SK-N-SH treated with all-trans-retinoic acid at 6 μM for 48 hours (cell line): ENCODE measurements around the gene KCNN4.
A peak's percentile ranks its signal among the peaks of the same experiment; 100 is the strongest.

Experiments used
- ATAC-seq: fragments of 200-7000 bp; cut with Tn5 transposase; 3 replicates; pipeline ENCODE4 v1.9.1; 2020; ENCODE audit warnings: mild to moderate bottlenecking, moderate library complexity
- ARNTL ChIP-seq: fragments of 450-650 bp; formaldehyde crosslinking; IDR thresholded peaks from 2 replicates; pipeline ENCODE4 v1.5.0; 2020; ENCODE audit warnings: low read depth, mild to moderate bottlenecking, moderate library complexity, borderline replicate concordance
- BACH2 ChIP-seq: fragments of 250-450 bp; sonication (Bioruptor Pico); IDR thresholded peaks from 2 replicates; pipeline ENCODE4 v1.9.0; 2021; ENCODE audit warnings: mild to moderate bottlenecking, borderline replicate concordance
- CSDC2 ChIP-seq: fragments of 250-450 bp; sonication (Bioruptor Pico); IDR thresholded peaks from 2 replicates; pipeline ENCODE4 v1.5.0; 2020; ENCODE audit warnings: mild to moderate bottlenecking, moderate library complexity
- ESRRG ChIP-seq: fragments of 250-450 bp; sonication (Bioruptor Pico); IDR thresholded peaks from 2 replicates; pipeline ENCODE4 v1.6.1; 2021; ENCODE audit warnings: mild to moderate bottlenecking
- GLIS3 ChIP-seq: fragments of 250-450 bp; sonication (Bioruptor Pico); IDR thresholded peaks from 2 replicates; pipeline ENCODE4 v1.5.0; 2020; ENCODE audit warnings: mild to moderate bottlenecking, moderate library complexity
- ISL1 ChIP-seq: fragments of 250-450 bp; sonication (Bioruptor Pico); IDR thresholded peaks from 2 replicates; pipeline ENCODE4 v2.1.2; 2022; ENCODE audit warnings: mild to moderate bottlenecking, moderate library complexity
- OSR1 ChIP-seq: fragments of 250-450 bp; sonication (Bioruptor Pico); IDR thresholded peaks from 2 replicates; pipeline ENCODE4 v1.8.0; 2022; ENCODE audit warnings: moderate library complexity, mild to moderate bottlenecking, inconsistent platforms
- PPARA ChIP-seq: fragments of 250-450 bp; sonication (Bioruptor Pico); IDR thresholded peaks from 2 replicates; pipeline ENCODE4 v1.5.0; 2020; ENCODE audit warnings: mild to moderate bottlenecking, borderline replicate concordance
- RARB ChIP-seq: fragments of 250-450 bp; sonication (Bioruptor Pico); IDR thresholded peaks from 2 replicates; pipeline ENCODE4 v1.8.0; 2021; ENCODE audit warnings: mild to moderate bottlenecking, moderate library complexity
- TCF4 ChIP-seq: fragments of 250-450 bp; sonication (Bioruptor Pico); IDR thresholded peaks from 2 replicates; pipeline ENCODE4 v1.8.0; 2021; ENCODE audit warnings: mild to moderate bottlenecking, moderate library complexity, borderline replicate concordance
- TOX ChIP-seq: fragments of 250-450 bp; sonication (Bioruptor Pico); IDR thresholded peaks from 2 replicates; pipeline ENCODE4 v1.8.0; 2021; ENCODE audit warnings: mild to moderate bottlenecking, moderate library complexity, borderline replicate concordance
- ZC3H10 ChIP-seq: fragments of 250-450 bp; sonication (Bioruptor Pico); IDR thresholded peaks from 2 replicates; pipeline ENCODE4 v1.5.1; 2021; ENCODE audit warnings: mild to moderate bottlenecking, moderate library complexity
- ZFP3 ChIP-seq: fragments of 250-450 bp; sonication (Bioruptor Pico); IDR thresholded peaks from 2 replicates; pipeline ENCODE4 v1.5.0; 2020; ENCODE audit warnings: mild to moderate bottlenecking, moderate library complexity
- ZNF565 ChIP-seq: fragments of 450-650 bp; formaldehyde crosslinking; conservative IDR thresholded peaks from 2 replicates; pipeline ENCODE4 v1.5.0; 2020; ENCODE audit warnings: low read depth, mild to moderate bottlenecking, moderate library complexity
- ZNF8 ChIP-seq: fragments of 450-650 bp; formaldehyde crosslinking; IDR thresholded peaks from 2 replicates; pipeline ENCODE4 v1.5.0; 2020; ENCODE audit warnings: mild to moderate bottlenecking, moderate library complexity
- TF ChIP-seq, protein P1 (sequence below): fragments of 250-450 bp; sonication (Bioruptor Pico); IDR thresholded peaks from 2 replicates; pipeline ENCODE4 v1.5.0; 2020; ENCODE audit warnings: mild to moderate bottlenecking, moderate library complexity
- TF ChIP-seq, protein P2 (sequence below): fragments of 250-450 bp; sonication (Bioruptor Pico); IDR thresholded peaks from 2 replicates; pipeline ENCODE4 v1.8.0; 2021; ENCODE audit warnings: low read depth, mild to moderate bottlenecking, moderate library complexity, borderline replicate concordance
- TF ChIP-seq, protein P3 (sequence below): fragments of 250-450 bp; sonication (Bioruptor Pico); IDR thresholded peaks from 2 replicates; pipeline ENCODE4 v1.5.1; 2021; ENCODE audit warnings: mild to moderate bottlenecking, moderate library complexity
- TF ChIP-seq, protein P4 (sequence below): fragments of 250-450 bp; sonication (Bioruptor Pico); IDR thresholded peaks from 2 replicates; pipeline ENCODE4 v1.8.0; 2020; ENCODE audit warnings: mild to moderate bottlenecking, moderate library complexity, borderline replicate concordance

The KCNN4 gene

DNA sequence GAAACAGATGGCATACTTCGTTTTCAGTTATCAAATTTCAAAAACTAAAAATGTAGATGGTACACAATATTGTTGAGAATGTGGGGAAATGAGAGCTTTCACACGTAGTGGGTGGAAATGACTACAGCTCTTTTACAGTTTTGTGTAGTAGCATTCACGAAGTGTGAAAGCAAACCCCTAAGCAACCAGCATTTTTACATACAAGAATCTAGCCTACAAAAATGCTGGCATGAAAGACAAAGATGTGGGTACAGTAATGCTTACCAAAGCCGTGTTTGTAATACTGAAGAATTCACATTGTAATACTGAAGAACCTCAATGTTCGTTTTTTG is 40.1 kb upstream of the KCNN4 start (continued):
- TF ChIP-seq, protein P1, sequence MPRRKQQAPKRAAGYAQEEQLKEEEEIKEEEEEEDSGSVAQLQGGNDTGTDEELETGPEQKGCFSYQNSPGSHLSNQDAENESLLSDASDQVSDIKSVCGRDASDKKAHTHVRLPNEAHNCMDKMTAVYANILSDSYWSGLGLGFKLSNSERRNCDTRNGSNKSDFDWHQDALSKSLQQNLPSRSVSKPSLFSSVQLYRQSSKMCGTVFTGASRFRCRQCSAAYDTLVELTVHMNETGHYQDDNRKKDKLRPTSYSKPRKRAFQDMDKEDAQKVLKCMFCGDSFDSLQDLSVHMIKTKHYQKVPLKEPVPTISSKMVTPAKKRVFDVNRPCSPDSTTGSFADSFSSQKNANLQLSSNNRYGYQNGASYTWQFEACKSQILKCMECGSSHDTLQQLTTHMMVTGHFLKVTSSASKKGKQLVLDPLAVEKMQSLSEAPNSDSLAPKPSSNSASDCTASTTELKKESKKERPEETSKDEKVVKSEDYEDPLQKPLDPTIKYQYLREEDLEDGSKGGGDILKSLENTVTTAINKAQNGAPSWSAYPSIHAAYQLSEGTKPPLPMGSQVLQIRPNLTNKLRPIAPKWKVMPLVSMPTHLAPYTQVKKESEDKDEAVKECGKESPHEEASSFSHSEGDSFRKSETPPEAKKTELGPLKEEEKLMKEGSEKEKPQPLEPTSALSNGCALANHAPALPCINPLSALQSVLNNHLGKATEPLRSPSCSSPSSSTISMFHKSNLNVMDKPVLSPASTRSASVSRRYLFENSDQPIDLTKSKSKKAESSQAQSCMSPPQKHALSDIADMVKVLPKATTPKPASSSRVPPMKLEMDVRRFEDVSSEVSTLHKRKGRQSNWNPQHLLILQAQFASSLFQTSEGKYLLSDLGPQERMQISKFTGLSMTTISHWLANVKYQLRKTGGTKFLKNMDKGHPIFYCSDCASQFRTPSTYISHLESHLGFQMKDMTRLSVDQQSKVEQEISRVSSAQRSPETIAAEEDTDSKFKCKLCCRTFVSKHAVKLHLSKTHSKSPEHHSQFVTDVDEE (CRISPR knock-in tag) = no peak
- no peak for TF ChIP-seq TCF4 (CRISPR knock-in tag)
- no peak for TF ChIP-seq PPARA (CRISPR knock-in tag)
- TF ChIP-seq ZC3H10 (CRISPR knock-in tag) = no peak

DNA sequence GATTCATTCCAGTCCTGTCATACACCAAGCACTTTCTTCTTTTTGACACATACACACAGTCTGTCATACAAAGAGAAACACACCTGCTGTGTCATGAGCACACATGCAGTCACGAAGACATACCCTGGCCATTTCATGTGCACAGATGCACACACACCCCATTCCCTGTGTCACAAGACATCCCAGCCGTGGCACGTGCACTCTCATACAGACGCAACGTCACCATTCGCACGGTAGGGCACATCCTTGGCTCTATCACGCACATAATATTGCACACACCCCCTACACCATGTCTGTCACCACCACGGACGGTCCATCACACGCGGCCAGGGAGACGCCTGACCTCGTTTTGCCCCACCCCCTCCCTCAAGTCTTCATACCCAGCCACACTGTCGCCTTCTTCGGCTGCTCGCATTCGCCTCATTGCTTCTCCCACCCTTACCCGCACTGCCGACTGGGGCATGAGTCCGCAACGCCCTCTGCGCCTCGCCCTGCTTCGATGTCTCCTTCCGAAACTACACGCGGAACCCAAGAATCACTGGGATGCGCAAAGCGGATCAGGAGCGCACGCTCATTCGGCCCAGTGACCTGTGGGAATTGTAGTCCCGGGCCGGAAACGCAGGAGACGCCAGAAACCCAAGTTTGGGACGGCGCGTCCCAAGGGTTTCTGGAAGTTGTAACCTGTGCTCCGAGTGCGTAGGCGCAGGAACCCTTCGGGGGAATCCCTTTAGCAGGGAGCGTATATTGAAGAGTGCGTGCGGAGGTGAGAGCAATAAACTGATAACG is 39.5 kb upstream of the KCNN4 start:
- TF ChIP-seq ARNTL = no peak
- TF ChIP-seq, protein P2, sequence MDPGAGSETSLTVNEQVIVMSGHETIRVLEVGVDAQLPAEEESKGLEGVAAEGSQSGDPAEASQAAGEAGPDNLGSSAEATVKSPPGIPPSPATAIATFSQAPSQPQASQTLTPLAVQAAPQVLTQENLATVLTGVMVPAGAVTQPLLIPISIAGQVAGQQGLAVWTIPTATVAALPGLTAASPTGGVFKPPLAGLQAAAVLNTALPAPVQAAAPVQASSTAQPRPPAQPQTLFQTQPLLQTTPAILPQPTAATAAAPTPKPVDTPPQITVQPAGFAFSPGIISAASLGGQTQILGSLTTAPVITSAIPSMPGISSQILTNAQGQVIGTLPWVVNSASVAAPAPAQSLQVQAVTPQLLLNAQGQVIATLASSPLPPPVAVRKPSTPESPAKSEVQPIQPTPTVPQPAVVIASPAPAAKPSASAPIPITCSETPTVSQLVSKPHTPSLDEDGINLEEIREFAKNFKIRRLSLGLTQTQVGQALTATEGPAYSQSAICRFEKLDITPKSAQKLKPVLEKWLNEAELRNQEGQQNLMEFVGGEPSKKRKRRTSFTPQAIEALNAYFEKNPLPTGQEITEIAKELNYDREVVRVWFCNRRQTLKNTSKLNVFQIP (CRISPR knock-in tag) = no peak
- no peak for TF ChIP-seq GLIS3 (CRISPR knock-in tag)
- no peak for TF ChIP-seq ZNF8 (CRISPR knock-in tag)
- TF ChIP-seq PPARA (CRISPR knock-in tag) = no peak
- no peak for TF ChIP-seq ESRRG (CRISPR knock-in tag)
- TF ChIP-seq CSDC2 = no peak
- TF ChIP-seq, protein P3, sequence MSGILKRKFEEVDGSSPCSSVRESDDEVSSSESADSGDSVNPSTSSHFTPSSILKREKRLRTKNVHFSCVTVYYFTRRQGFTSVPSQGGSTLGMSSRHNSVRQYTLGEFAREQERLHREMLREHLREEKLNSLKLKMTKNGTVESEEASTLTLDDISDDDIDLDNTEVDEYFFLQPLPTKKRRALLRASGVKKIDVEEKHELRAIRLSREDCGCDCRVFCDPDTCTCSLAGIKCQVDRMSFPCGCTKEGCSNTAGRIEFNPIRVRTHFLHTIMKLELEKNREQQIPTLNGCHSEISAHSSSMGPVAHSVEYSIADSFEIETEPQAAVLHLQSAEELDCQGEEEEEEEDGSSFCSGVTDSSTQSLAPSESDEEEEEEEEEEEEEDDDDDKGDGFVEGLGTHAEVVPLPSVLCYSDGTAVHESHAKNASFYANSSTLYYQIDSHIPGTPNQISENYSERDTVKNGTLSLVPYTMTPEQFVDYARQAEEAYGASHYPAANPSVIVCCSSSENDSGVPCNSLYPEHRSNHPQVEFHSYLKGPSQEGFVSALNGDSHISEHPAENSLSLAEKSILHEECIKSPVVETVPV = no peak
- no peak for TF ChIP-seq TCF4 (CRISPR knock-in tag)
- TF ChIP-seq OSR1 (CRISPR knock-in tag) = no peak
- no peak for TF ChIP-seq RARB (CRISPR knock-in tag)
- no peak for TF ChIP-seq ZC3H10 (CRISPR knock-in tag)
- TF ChIP-seq, protein P1 (CRISPR knock-in tag) = no peak
- TF ChIP-seq ZNF565 (CRISPR knock-in tag) = no peak
- no peak for TF ChIP-seq TOX (CRISPR knock-in tag)
- TF ChIP-seq ZFP3 = no peak
- TF ChIP-seq ISL1 (CRISPR knock-in tag) = no peak
- no peak for TF ChIP-seq BACH2 (CRISPR knock-in tag)
- TF ChIP-seq, protein P4, sequence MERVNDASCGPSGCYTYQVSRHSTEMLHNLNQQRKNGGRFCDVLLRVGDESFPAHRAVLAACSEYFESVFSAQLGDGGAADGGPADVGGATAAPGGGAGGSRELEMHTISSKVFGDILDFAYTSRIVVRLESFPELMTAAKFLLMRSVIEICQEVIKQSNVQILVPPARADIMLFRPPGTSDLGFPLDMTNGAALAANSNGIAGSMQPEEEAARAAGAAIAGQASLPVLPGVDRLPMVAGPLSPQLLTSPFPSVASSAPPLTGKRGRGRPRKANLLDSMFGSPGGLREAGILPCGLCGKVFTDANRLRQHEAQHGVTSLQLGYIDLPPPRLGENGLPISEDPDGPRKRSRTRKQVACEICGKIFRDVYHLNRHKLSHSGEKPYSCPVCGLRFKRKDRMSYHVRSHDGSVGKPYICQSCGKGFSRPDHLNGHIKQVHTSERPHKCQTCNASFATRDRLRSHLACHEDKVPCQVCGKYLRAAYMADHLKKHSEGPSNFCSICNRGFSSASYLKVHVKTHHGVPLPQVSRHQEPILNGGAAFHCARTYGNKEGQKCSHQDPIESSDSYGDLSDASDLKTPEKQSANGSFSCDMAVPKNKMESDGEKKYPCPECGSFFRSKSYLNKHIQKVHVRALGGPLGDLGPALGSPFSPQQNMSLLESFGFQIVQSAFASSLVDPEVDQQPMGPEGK (CRISPR knock-in tag) = no peak
- peak; percentile 64; the same call in 2 of the 3 replicates for ATAC-seq

DNA sequence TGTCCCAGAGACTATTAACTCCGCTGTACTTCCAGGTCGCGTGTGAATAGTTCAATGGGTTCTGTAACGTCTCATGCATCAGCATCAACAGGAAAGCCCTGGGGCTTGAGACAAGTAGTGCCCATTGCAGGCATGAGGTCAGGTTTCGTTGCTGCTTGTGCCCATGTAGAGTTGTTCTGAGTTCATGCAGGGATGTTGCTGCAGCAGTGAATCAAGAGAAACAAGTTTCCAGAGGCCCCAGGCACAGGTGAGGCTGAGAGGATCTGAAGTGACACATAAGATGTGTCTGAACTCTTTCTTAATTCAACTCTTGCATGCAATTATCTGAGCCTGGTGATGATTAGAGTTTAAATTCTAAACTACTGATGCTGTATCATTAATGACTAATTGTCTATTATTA is 37.7 kb upstream of the KCNN4 start:
- ATAC-seq = no peak
- TF ChIP-seq GLIS3 (CRISPR knock-in tag) (no peak), PPARA (CRISPR knock-in tag) (no peak), TCF4 (CRISPR knock-in tag) (no peak), ZC3H10 (CRISPR knock-in tag) (no peak)
- TF ChIP-seq, protein P3 = no peak
- TF ChIP-seq, protein P1 (CRISPR knock-in tag) = no peak
- TF ChIP-seq, protein P2 (CRISPR knock-in tag) = no peak
